Endothelial cell of umbilical vein (primary cell): ENCODE data around the gene CREB3L2. TPM values are rescaled to one million over a fixed set of nuclear protein-coding genes. Genes with fewer than 3 reads are reported as not detected.

Experiments used
- BruUV-seq: library from RNA; stranded (reverse); fragments of 400-500 nt; replicated peaks from 2 replicates; lab custom pipeline; 2021; lab: Mats Ljungman, UMichigan
- CTCF ChIA-PET: fragments of 300-600, 350-600 bp; sonication (Branson Sonifier 250); formaldehyde crosslinking; loops from one replicate; lab custom pipeline; 2021; ENCODE audit warnings: antibody characterized with exemption, inconsistent platforms; lab: Charles Lee
- POLR2A ChIA-PET: fragments of 300-600, 350-600 bp; sonication (Branson Sonifier 250); formaldehyde crosslinking; loops from one replicate; lab custom pipeline; 2021; ENCODE audit warnings: antibody characterized with exemption, inconsistent platforms; lab: Charles Lee
- DNase-seq: peaks from one replicate; pipeline ENCODE4 v3.0.0-alpha.2; 2011; ENCODE audit warnings: low read depth, low spot score
- FAIRE-seq: peaks from 2 replicates; lab custom pipeline; 2011; peaks lifted over from hg19 to GRCh38; lab: Jason Lieb, UNC
- H2AFZ ChIP-seq: 2 replicates; pipeline ENCODE4 v1.6.0; 2012; ENCODE audit warnings: low read depth, low read length, control low read depth, inconsistent platforms
- H3K27ac ChIP-seq: 2 replicates; pipeline ENCODE4 v1.5.1; 2011; ENCODE audit warnings: low read depth, mild to moderate bottlenecking, control low read depth, low read length, moderate library complexity; ENCODE audit not compliant: insufficient read depth
- H3K27me3 ChIP-seq, 2 experiments: 2 replicates each; pipeline versions ENCODE4 v1.6.0 to v1.6.1; 2011; ENCODE audit warnings: low read length in 2 of 2, mixed read lengths in 1 of 2; ENCODE audit not compliant: control insufficient read depth in 2 of 2, insufficient read depth in 2 of 2
- H3K36me3 ChIP-seq, 2 experiments: 2 replicates in 1 of 2; 3 replicates in 1 of 2; pipeline ENCODE4 v1.5.1; 2011; ENCODE audit warnings: low read length in 2 of 2, mild to moderate bottlenecking in 1 of 2, moderate library complexity in 1 of 2; ENCODE audit not compliant: control insufficient read depth in 2 of 2, insufficient read depth in 2 of 2; ENCODE audit errors: extremely low read depth in 1 of 2
- H3K4me1 ChIP-seq: 3 replicates; pipeline ENCODE4 v1.5.1; 2011; ENCODE audit warnings: mild to moderate bottlenecking, low read length; ENCODE audit not compliant: control insufficient read depth, insufficient read depth; ENCODE audit errors: extremely low read depth
- H3K4me2 ChIP-seq: 2 replicates; pipeline ENCODE4 v1.6.1; 2011; ENCODE audit warnings: low read length, control low read depth, mixed read lengths; ENCODE audit not compliant: insufficient read depth
- H3K4me3 ChIP-seq, 3 experiments: fragments of 200-600 bp in 1 of 3; sonication (generic), shearing (Covaris generic) in 1 of 3; replicated peaks in 1 of 3; 2 replicates each; pipeline ENCODE4 v1.5.1; 2011 to 2016; ENCODE audit warnings: control low read depth in 3 of 3, low read length in 3 of 3, mild to moderate bottlenecking in 2 of 3, inconsistent platforms in 1 of 3, low read depth in 1 of 3, moderate library complexity in 1 of 3; ENCODE audit not compliant: insufficient read depth in 1 of 3
- H3K79me2 ChIP-seq: 2 replicates; pipeline ENCODE4 v1.6.0; 2012; ENCODE audit warnings: low read length, inconsistent platforms; ENCODE audit not compliant: control insufficient read depth, insufficient read depth
- H3K9ac ChIP-seq: replicated peaks from 2 replicates; pipeline ENCODE3; 2011; ENCODE audit warnings: low read length, control low read depth; ENCODE audit not compliant: insufficient read depth; ENCODE audit errors: extremely low read depth
- H3K9me1 ChIP-seq: replicated peaks from 3 replicates; pipeline ENCODE4 v1.6.0; 2011; ENCODE audit warnings: mild to moderate bottlenecking, low read length; ENCODE audit not compliant: control insufficient read depth, insufficient read depth; ENCODE audit errors: extremely low read depth
- H3K9me3 ChIP-seq: replicated peaks from 2 replicates; pipeline ENCODE4 v1.5.1; 2012; ENCODE audit warnings: low read length, inconsistent platforms; ENCODE audit not compliant: control insufficient read depth, insufficient read depth
- H4K20me1 ChIP-seq: replicated peaks from 2 replicates; pipeline ENCODE3; 2011; ENCODE audit warnings: mild to moderate bottlenecking, low read length; ENCODE audit not compliant: control insufficient read depth, insufficient read depth; ENCODE audit errors: extremely low read depth
- FOS ChIP-seq: IDR thresholded peaks from 2 replicates; pipeline ENCODE4 v1.6.1; 2011; ENCODE audit warnings: mild to moderate bottlenecking, low read length, moderate library complexity, borderline replicate concordance; ENCODE audit not compliant: insufficient read depth
- MYC ChIP-seq: IDR thresholded peaks from one replicate; pipeline ENCODE4 v1.6.1; 2011; ENCODE audit warnings: mild to moderate bottlenecking, low read depth, low read length
- POLR2A ChIP-seq: IDR thresholded peaks from 2 replicates; pipeline ENCODE4 v1.6.1; 2012; ENCODE audit warnings: low read depth, mild to moderate bottlenecking, control low read depth, low read length
- POLR2AphosphoS5 ChIP-seq: IDR thresholded peaks from 2 replicates; pipeline ENCODE4 v1.6.1; 2012; ENCODE audit warnings: low read depth, mild to moderate bottlenecking, control low read depth, low read length, moderate library complexity; ENCODE audit not compliant: insufficient read depth
- dilution Hi-C: fragments of 300-500 bp; cut with MboI; formaldehyde crosslinking; loops from one replicate; pipeline ENCODE4 v1.15.0; 2019; ENCODE audit warnings: low sequenced_read_pairs; ENCODE audit not compliant: extremely low pct_ligation_motif_present
- intact Hi-C: fragments of 100-400 bp; cut with micrococcal nuclease; formaldehyde crosslinking; loops from one replicate; pipeline ENCODE4 v1.10.0; 2022
- polyA plus RNA-seq, 4 experiments: library from polyadenylated mRNA; depleted of rRNA in 3 of 4; stranded (reverse) in 3 of 4; unstranded in 1 of 4; fragments of >200 nt; gene quantifications; 2 replicates each; pipeline versions ENCODE4 v1.2.1 to v1.2.3, GENCODE V29; 2011 to 2012; ENCODE audit warnings: missing spikeins in 1 of 4
- total RNA-seq: library from RNA; stranded (reverse); gene quantifications from 2 replicates; pipeline ENCODE4 v1.2.3, GENCODE V29; 2021

CREB3L2 gene
- total and polyA plus RNA-seq, 2 donors (not counting 3 experiments of a cell fraction or from before 2014, with no cell fraction given) = 32.1 to 93.4 TPM

DNA sequence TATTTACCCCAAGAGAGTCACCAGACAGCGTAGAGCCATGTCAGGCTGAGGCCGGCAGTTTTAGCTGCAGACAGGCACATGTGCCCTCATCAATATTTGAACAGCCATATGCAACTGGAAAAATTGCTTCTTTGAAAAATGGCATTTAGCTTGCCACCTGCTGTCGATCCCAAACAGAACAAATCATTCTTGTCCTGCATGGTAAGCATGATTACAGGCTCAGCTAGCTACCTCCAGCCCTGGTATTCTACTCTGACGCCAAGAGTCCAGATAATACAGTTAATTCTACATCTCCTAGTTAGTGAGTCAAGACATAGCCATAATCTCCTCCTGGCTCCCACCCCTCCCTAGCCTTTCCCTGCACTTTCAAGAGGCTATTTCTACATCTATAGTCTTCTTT, 7.7 kb downstream of the CREB3L2 start:
- BruUV-seq = no TSS peak
- no peaks in the 10 kb centered on the region for H3K9me1 ChIP-seq
- peaks cover 75% of the 10 kb centered on the region for H3K4me1 ChIP-seq
- H4K20me1 ChIP-seq = no peaks in the 10 kb centered on the region
- dilution Hi-C loops = no loop called here
- no peak for FAIRE-seq
- H3K4me3 ChIP-seq = no peak overlapping the region
- no peaks in the 10 kb centered on the region for H3K9me3 ChIP-seq
- H3K4me2 ChIP-seq = no peak overlapping the region
- peak overlapping the region; percentile 92 for H3K27ac ChIP-seq
- H3K27me3 ChIP-seq = no peaks in the 10 kb centered on the region
- CTCF ChIA-PET = interaction anchor here (1.1 to 1.2 kb wide), 2 partner anchors 15 to 64 kb away, joined by 3 read pairs; no protein-coding TSS in a partner anchor
- POLR2A ChIA-PET = no interaction called here
- H3K36me3 ChIP-seq = no peaks in the 10 kb centered on the region
- intact Hi-C loops = no loop called here
- no peak overlapping the region for H2AFZ ChIP-seq
- TF ChIP-seq POLR2AphosphoS5 (no peak), FOS (no peak), POLR2A (no peak), MYC (no peak)
- peaks cover 67% of the 10 kb centered on the region for H3K79me2 ChIP-seq
- DNase-seq = no peak
- no peak overlapping the region for H3K9ac ChIP-seq

DNA sequence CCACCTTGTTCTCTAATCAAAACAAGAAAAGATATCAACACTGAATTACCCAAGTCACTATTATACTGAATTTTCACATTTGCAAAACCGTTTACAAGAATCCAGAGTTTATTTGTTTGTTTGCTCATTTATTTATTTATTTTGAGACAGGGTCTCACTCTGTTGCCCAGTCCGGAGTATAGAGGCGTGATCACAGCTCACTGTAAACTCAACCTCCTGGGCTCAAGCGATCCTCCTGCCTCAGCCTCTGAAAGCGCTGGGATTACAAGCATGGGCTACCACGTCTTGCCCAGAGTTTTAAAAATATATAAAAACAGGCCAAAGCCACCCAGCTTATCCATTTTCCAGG, 8.5 kb downstream of the CREB3L2 start:
- H3K27me3 ChIP-seq = no peaks in the 10 kb centered on the region
- H3K9ac ChIP-seq = peak overlapping the region; percentile 42
- no peak overlapping the region for H3K4me3 ChIP-seq
- no peaks in the 10 kb centered on the region for H4K20me1 ChIP-seq
- H3K36me3 ChIP-seq = no peaks in the 10 kb centered on the region
- dilution Hi-C loops (no loop called here), intact Hi-C loops (no loop called here)
- no peaks in the 10 kb centered on the region for H3K9me3 ChIP-seq
- peaks cover 67% of the 10 kb centered on the region for H3K79me2 ChIP-seq
- no peak for TF ChIP-seq POLR2A
- POLR2A ChIA-PET = interaction anchor here (3.6 kb wide), 1 partner anchor 15 kb away, joined by 24 read pairs; no protein-coding TSS in a partner anchor
- H3K4me2 ChIP-seq = peak overlapping the region; percentile 47
- peaks cover 73% of the 10 kb centered on the region for H3K4me1 ChIP-seq
- no peak overlapping the region for H2AFZ ChIP-seq
- DNase-seq (no peak), FAIRE-seq (no peak)
- peak overlapping the region; percentile 92 for H3K27ac ChIP-seq
- CTCF ChIA-PET = interaction anchor here (0.7 to 3.9 kb wide), 8 partner anchors 9 to 89 kb away, joined by 3 to 42 read pairs (median 4); partner anchors contain the start of gene CREB3L2
- BruUV-seq = no TSS peak
- no peaks in the 10 kb centered on the region for H3K9me1 ChIP-seq
